RKO (cell line): ENCODE data around the gene RASAL1.
A peak's percentile ranks its signal among the peaks of the same experiment; 100 is the strongest.

Experiments
- DNase-seq: peaks from one replicate; pipeline ENCODE4 v3.0.0-alpha.2; 2016; ENCODE audit warnings: low spot score

The RASAL1 gene

GRCh38 chr12:113135178-113136127, at the start of gene RASAL1:
Gene RASAL1 (minus strand): TSS chr12:113135761. CDS start chr12:113135462, 299 bp downstream.
- no peak for DNase-seq

- peak; percentile 93 for DNase-seq
Observed at GRCh38 chr12:113184900-113185179, 49.3 kb upstream of the RASAL1 start.

GRCh38 chr12:113184098-113184899, 48.7 kb upstream of the RASAL1 start:
- DNase-seq: no peak

- DNase-seq: no peak
Observed at GRCh38 chr12:113183030-113183589, 47.5 kb upstream of the RASAL1 start.

- no peak for DNase-seq
Observed at GRCh38 chr12:113181975-113182374, 46.4 kb upstream of the RASAL1 start.

- DNase-seq: no peak
Observed at GRCh38 chr12:113180333-113180732, 44.8 kb upstream of the RASAL1 start.

- DNase-seq: no peak
Observed at GRCh38 chr12:113179023-113179422, 43.5 kb upstream of the RASAL1 start.

GRCh38 chr12:113174461-113175384, 39.2 kb upstream of the RASAL1 start:
- peak; percentile 52 for DNase-seq

GRCh38 chr12:113173081-113173698, 37.6 kb upstream of the RASAL1 start:
- no peak for DNase-seq

GRCh38 chr12:113172185-113172584, 36.6 kb upstream of the RASAL1 start:
- no peak for DNase-seq

GRCh38 chr12:113171543-113171942, 36.0 kb upstream of the RASAL1 start:
- DNase-seq: no peak

GRCh38 chr12:113170926-113171325, 35.4 kb upstream of the RASAL1 start:
- DNase-seq: no peak

- DNase-seq: no peak
Observed at GRCh38 chr12:113170457-113170856, 34.9 kb upstream of the RASAL1 start.

- DNase-seq: no peak
Observed at GRCh38 chr12:113169697-113170096, 34.1 kb upstream of the RASAL1 start.

GRCh38 chr12:113167868-113168267, 32.3 kb upstream of the RASAL1 start:
- no peak for DNase-seq

GRCh38 chr12:113165521-113166450, 30.2 kb upstream of the RASAL1 start:
- no peak for DNase-seq

GRCh38 chr12:113164014-113164413, 28.5 kb upstream of the RASAL1 start:
- DNase-seq: no peak

GRCh38 chr12:113163030-113163360, 27.4 kb upstream of the RASAL1 start:
- no peak for DNase-seq

- DNase-seq: peak; percentile 32
Observed at GRCh38 chr12:113162102-113163029, 26.8 kb upstream of the RASAL1 start.
